ENCODE data around the gene PHC2.

The PHC2 gene

GRCh38 chr1:33430692-33431593, at the start of gene PHC2:
PHC2 (minus strand) TSS chr1:33431095; CDS start chr1:33375539, 55,556 bp downstream.
- peak; percentile 94 to 96 for DNase-seq

- no peak for DNase-seq
Measured at GRCh38 chr1:33477451-33477850, 46.6 kb upstream of the PHC2 start.

- DNase-seq = no peak
Measured at GRCh38 chr1:33473900-33474299, 43.0 kb upstream of the PHC2 start.

GRCh38 chr1:33472269-33472980, 41.5 kb upstream of the PHC2 start, which contains the start of gene ZSCAN20:
ZSCAN20 (plus strand) TSS chr1:33472645; CDS start chr1:33479289, 6,644 bp downstream.
- DNase-seq = peak; percentile 93 to 96

GRCh38 chr1:33471416-33471815, 40.5 kb upstream of the PHC2 start:
- DNase-seq = no peak

- peak; percentile 85 to 91 for DNase-seq
Measured at GRCh38 chr1:33470495-33471012, 39.7 kb upstream of the PHC2 start.

GRCh38 chr1:33469691-33470090, 38.8 kb upstream of the PHC2 start:
- no peak for DNase-seq

GRCh38 chr1:33468967-33469366, 38.1 kb upstream of the PHC2 start:
- no peak for DNase-seq

GRCh38 chr1:33468531-33468930, 37.6 kb upstream of the PHC2 start:
- no peak for DNase-seq

GRCh38 chr1:33468011-33468410, 37.1 kb upstream of the PHC2 start:
- DNase-seq = no peak

GRCh38 chr1:33466159-33466558, 35.3 kb upstream of the PHC2 start:
- no peak for DNase-seq

- DNase-seq = peak; percentile 11 to 30
Measured at GRCh38 chr1:33465316-33465715, 34.4 kb upstream of the PHC2 start.

GRCh38 chr1:33464552-33464951, 33.7 kb upstream of the PHC2 start:
- DNase-seq = no peak

- DNase-seq = no peak
Measured at GRCh38 chr1:33462405-33463164, 31.7 kb upstream of the PHC2 start.

- peak; percentile 79 to 83 for DNase-seq
Measured at GRCh38 chr1:33460947-33461629, 30.2 kb upstream of the PHC2 start.

GRCh38 chr1:33460144-33460543, 29.2 kb upstream of the PHC2 start:
- no peak for DNase-seq

GRCh38 chr1:33459691-33460090, 28.8 kb upstream of the PHC2 start:
- DNase-seq = peak; percentile 59 to 91

- DNase-seq = no peak
Measured at GRCh38 chr1:33456502-33456886, 25.6 kb upstream of the PHC2 start.

GRCh38 chr1:33455539-33456501, 24.9 kb upstream of the PHC2 start:
- peak; percentile 61 to 63 for DNase-seq

GRCh38 chr1:33454646-33455282, 23.9 kb upstream of the PHC2 start:
- no peak for DNase-seq

GRCh38 chr1:33446590-33446989, 15.7 kb upstream of the PHC2 start:
- no peak for DNase-seq
